HuH-7 (cell line): ENCODE results near the gene KCNJ18.
"Not testable (repeated sequence)": the region's sequence is repeated elsewhere in the genome, so short reads cannot be mapped to it uniquely, and the experiment has no call there.

Source experiments
- DNase-seq: peaks from one replicate; pipeline ENCODE4 v3.0.0; 2011; ENCODE audit warnings: low spot score

Gene KCNJ18

DNA sequence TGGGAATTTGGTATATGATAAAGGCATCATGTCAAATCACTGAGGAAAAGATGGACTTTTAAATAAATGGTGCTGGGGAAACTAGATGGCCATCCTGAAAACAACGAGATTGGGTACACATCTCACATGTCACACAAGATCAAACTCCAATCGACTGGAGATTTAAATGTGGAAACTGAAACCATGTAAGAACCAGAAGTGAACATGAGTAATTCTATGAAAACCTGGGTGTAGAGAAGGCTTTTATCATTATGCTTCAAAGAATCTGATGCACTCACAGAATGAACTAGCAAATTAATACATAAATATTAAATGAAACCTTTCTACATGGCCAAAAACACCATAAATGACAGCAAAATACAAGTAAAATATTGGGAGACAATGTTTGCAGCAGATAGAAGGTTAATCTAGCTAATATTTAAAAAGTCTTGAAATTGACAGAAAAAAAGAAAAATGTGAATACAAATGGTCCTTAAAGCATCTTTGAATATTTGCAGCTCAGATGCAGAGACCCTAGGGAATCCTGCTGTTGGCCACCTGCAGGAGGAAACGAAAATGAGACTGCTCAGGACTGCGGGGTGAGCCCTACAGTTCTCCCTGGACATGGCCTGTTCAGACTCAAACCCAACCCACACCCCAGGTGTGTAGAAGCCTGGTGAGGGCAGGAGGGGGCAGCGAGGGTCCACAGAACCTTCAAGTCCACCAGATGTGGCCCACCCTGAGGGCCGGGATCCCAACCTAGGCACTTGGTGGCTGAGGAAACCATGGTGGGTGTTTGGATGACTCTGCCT, 32.1 kb downstream of the KCNJ18 start:
- not testable (repeated sequence) for DNase-seq

DNA sequence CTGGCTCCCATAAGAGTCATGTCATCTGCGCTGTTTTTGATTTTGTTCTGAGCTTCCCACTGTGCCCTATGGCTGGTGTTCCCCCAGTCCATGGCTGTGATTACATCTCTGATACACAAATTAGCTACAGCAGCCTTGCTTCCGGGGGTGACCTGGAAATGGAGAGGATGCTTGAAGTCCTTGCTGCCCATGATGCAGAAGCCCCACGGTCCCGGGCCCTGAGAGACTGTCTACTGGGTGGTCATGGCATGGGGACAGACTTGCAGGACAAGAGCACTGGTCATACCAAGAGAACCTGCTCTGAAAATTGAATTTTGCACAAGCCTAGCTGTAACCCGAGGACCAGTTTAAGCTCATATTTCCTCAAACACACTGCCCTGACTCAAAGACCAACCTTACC, 38.8 kb downstream of the KCNJ18 start:
- not testable (repeated sequence) for DNase-seq

DNA sequence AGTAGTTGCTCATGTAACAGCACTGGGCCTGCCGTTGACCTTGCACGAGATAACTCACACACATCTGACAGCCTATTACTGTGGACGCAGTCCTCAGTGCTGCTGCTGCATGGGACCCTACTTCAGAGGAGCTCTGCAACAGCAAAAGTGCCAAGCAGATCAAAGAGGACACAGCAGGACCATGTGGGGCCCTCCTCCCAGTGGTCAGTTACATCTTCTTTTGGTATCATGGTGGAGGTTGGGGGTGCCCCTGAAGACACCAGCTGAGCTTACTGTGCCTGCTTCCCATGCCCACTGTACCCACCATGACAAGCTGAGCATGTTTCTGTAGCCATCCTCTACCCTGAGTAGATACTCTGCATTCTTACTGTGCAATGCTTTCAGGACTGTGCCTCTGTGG, 41.6 kb downstream of the KCNJ18 start:
- not testable (repeated sequence) for DNase-seq

DNA sequence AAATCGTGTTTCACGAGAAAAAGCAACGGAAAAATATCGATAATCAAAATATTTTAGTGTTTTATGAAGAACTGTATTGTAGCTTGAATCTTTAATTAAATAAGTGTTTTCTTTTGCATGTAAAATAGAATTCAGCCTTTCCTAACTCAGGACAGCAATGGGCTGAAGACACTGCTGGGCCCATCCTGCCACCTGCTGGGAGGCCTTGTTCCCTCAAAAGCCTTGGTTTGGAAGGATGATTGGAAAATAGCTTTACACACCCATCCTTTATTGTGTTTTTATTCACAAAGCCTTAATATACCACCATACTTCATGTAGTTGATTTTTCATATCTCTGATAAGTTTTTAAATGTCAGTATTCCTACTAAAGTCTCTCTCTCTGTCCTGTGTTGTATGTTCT, 43.5 kb downstream of the KCNJ18 start:
- not testable (repeated sequence) for DNase-seq

DNA sequence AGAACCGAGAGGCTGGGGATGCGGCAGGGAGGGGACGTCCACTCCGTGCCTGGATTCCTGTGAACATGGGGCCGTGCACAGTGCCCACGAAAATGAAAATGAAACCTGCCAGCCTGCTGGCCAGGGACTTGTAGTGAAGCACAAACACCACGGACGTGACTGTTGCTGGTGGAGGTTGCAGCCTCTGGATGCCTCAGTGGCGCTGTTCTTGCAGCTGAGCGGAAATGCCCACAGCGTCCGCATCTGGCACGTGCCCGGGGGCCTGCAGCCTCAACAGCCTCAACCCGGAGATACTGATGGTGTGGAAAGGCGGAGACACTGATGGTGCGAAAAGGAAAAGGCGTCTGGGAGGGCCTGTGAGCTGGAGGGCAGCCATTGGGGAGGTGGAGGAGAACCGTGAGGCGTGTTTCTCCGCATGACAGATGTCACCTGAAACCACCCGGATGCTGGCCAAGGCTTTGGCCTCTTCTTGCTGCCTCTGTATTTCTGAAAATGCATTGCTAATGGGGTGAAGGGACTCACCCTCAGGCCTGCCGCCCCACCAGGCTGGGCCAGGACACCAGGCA, 44.8 kb downstream of the KCNJ18 start:
- DNase-seq, result not testable (repeated sequence)

DNA sequence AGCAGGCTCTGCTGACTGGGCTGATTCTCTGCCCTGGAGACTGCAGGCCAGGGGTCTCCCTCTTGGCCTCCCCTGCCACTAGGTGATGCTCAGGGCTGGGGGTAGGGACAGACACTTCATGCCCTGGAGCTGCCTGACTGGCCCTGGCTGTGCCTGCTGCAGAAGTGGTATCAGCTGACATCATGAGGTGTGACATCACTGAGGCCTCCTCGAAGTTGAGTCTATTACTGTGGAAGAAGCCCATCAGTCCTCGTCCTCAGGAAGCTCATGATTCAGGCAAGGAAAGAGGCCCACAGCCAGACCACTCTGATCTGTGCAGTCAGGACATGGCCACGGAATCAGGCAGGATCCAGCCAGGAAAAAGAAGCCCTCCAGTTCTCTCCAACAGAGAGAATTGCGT, 45.9 kb downstream of the KCNJ18 start:
- not testable (repeated sequence) for DNase-seq

DNA sequence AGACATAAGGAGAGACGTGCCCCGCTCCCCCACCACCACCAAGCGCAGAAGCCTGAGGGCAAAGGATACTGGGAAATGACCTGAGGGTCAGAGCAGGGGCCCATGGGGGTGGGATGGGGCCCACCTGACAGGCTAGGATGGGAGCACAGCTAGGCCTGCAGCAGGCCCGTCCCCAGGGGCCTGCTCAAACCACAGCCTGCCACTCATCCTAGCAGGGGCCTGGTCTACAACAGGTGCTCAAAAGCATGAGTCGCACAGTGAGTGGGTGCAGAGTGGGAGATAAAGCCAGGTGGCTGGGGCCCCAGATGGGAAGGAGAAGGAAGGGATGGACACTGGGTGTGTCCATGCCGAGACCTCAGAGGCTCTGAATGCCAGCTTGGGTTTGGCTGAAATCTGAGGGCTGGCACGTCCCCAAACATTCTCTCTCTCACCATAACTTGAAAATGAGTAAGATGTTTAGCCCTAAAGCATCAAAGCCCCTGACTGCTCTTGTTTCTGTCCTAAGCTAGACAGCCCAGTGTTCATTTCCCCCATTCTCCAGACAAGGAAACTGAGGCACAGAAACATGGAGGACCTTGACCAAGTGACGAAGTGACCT, 46.7 kb downstream of the KCNJ18 start:
- not testable (repeated sequence) for DNase-seq

DNA sequence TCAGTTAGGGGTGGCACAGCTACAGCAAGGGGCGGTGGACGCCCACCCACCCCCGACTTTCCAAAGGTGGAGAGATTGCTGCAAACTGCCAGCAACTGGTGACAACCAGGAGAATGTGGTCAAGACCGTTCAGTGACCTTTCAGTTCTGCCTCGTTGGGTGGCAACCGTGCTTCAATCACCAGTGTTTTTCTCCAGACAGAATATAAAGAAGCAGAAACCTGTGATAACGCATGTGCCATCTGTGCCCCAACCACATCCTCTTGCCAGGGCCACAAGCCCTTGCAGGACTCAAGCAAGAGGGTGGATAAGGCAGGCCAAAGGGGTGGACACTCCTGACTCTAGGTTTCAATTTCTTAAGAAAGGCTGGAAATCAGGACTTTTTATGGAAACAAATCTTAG, 47.2 kb downstream of the KCNJ18 start:
- not testable (repeated sequence) for DNase-seq

DNA sequence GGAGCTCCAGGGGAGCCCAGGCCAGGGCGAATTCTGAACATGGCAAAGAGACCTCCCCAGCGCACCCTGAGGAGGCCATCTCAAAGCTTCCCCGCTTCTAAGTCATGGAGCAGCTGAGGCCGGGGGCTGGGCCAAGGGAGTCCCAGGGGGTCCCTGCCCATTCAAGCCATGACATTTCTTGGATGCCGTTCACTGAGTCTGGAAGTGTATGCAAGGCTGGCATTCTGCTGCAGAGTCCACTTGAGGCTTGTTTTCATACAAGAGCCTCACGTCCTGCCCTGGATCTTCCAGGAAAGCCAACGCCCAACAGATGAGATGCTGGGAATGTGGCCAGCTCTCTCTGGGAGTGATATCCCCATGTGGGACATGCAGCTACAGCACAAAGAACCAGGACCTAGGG, 48.5 kb downstream of the KCNJ18 start:
- not testable (repeated sequence) for DNase-seq

DNA sequence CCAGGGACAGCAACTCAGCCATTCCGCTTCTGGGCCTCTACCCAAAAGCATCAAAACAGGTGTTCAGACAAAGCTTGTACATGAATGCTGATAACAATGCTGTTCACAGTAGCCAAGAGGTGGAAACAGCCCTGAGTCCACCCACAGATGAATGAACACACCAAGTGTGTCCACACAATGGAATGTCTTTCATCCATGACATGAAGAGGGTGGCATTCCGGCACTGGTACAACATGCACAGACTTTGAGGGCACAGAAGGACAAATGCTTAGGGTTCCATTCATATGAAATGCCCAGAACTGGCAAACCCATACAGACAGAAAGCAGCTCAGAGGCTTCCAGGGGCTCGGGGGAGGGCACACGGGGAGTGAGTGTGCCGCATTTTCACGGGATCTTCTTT, 49.2 kb downstream of the KCNJ18 start:
- not testable (repeated sequence) for DNase-seq

DNA sequence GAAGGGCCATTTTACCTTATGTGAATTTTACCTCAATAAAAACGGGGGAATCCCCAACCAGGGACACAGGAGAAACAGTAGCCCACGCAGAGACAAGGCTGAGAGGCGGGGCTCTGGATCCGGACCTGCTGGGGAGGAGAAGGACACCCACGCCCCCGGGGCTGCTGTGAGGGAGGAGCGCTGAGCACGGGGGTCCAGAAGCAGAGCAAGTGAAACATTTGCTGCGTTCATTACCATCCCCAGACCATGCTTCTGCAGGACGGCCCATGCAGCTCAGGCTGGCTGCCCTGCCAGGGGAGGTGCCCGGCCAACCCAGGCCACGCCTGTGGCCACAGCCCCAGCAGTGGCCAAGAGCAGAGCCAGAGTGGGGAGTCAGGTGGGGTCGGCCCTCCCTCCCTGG, 50.0 kb downstream of the KCNJ18 start:
- DNase-seq, result no peak

DNA sequence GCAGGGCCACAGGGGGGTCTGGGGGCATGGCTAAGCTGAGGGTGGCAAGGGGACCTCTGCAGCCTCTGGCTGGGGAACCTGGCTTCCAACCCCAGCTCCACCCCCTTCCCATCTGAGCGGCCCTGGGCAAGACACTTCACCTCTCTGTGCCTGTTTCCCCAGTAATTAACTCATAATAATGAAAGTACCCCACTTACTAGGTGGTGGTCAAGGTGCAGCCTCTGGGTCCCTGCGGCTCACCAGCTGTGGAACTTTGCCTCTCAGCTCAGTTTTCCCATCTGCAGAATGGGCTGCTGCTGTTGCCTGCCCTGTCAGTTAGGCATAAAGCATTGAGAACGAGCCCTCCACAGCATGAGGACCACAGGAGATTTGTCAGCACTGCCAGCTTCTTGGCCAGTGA, 51.8 kb downstream of the KCNJ18 start:
- not testable (repeated sequence) for DNase-seq

DNA sequence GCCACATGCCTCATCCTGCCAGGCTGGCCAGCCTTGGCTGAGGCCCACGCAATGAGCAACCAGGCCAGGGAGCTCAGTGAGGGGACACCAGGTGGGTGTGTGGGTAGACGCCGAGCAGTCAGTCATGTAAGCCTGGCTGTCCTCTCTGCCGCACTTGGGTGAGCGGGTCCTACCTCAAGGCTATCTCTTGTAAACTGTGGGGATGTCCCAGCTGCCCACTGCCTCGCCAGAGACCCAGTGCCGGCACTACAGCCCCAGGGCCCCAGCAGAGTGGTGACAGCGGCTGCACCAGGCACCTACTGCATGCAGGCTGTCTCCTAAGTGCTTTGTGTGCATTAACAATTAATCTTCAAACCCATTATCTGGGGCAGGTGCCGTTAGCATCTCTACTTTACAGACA, 52.3 kb downstream of the KCNJ18 start:
- not testable (repeated sequence) for DNase-seq

DNA sequence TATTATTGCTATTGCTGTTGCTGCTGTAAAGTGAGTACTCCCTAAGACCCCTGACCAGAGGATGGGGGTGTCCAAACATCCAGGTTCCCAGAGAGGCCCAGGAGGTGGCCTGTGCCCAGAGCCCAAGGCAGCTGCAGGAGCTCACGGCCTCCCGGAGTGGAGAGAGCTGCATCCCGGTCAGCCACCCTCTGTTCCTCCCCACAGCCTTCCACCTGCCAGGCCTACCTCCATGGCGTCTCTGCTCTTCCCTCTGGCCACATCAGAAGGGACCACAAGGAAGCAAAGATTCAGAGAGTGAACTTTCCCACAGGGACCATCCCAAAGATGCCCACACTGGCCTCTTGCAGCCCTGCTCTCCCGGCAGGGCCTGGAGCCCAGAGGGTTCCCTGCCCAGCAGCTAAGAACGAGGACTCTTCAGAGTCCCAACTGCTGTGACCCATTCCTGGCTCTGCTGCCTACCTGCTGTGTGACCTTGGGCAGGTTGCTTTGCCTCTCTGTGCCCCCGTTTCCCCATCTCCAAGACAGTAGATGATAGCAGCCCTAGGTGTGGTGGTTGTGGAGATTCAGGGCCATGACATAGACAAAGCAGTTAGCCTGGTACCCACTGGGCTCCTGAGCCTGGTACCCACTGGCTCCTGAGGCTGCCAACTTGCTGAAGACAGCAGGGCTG, 53.2 kb downstream of the KCNJ18 start:
- not testable (repeated sequence) for DNase-seq

DNA sequence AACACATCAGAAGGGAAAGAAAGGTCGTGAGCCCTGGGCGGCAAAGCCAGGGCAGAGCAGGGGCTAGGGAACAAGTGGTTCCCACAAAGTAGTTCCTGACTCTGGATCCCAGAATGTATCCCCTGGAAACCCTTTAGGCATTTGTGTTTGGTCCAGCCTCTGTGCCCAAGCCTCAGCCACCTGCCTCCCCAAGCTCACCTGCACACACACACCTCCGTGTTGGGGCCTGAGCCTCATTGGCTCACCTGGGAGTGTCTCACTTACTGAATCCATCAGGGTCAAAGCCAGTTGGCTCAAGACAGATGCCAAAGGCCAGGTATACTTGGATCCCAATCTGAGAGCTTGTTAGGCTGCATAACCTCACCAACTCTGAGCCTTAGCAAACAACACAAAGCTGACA, 54.1 kb downstream of the KCNJ18 start:
- DNase-seq, result not testable (repeated sequence)

DNA sequence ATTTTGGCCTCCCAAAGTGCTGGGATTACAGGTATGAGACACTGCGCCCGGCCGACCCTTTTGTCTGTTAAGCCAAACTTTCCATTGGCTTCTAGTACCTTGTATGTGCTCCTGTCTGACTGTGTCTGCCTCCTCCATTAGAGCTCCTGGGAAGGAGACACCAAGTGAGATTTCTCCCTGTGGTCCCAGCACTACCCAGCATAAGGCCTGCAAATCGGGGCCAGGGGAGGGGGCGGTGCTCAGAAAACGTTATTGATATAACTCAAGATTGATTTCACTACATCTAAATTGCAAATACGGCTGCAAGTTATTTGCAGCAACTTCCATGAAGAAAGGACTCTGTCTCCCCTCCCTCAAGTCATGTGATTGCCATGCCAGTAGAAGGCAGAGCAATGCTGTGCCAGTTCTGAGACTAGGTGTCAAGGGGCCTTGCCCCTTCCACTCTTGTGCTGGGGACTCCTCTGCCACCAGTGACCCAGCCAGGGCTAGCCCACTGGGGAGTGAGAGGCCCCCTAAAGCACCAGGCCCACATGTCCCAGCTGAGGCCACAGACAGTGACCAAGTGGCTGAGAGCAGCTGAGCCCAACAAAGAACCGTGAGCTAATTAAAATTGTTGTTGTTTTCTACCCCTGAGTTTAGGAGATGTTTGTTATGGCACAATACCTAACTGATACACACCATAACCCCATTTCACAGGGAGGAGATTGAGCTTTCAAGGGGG, 55.0 kb downstream of the KCNJ18 start:
- DNase-seq, result not testable (repeated sequence)

DNA sequence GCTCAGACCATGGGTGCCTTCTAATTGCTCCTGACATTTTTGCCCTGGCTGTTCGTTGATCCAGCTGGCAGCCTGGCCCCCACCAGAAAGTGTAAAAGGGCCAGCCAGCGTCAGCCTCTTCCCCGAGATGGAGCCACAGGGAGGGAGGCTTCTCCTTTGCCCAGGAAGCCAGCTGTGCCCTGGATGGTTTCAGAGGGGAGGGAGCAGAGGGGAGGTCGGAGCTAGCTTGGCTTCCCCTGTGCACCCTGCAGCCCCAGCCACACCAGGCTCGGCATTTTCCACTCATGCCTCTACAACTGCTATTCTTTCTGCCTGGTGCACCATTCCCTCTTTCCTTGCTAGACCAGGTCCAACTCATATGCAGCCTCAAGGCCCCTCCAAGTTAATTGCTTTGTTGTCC, 56.4 kb downstream of the KCNJ18 start:
- DNase-seq, result not testable (repeated sequence)

DNA sequence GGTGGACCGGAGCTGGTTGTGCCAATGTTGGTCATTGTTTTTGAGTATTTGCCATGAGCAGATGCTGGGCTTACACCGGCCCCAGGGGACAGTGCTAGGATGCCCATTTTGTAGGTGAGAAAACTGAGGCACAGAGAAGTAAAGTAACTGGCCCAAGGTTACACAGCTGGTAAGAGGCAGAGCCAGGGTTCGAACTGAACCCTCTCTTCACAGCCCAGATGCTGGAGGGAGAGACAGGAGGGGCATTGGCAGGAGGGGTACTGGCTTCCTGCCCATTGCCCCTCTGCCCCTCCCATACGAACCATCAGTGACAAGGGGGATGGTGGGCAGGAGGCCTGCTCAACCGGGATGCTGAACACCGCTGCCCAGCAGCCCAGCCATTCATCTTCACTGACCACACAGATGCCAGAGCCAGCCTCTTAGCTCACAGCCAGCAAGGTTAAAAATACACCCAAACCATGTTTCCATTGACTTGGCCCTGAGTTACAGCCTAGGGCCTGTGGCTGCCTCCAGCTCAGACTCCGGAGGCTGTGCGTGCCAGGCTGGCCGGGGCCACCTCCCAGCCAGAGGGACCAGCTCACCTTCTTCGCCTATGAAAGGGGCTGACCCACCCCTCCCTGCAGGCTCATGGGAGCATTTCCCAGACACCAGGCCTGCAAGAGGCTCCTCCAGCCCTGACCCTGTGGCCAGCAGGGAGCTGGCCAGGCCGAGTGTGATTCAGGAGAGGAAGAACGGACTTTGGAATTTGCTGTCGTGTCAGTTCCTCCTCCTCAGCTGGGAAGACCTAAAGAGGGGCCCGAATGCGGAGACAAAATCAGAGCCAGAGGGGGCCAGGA, 57.6 kb downstream of the KCNJ18 start:
- not testable (repeated sequence) for DNase-seq

DNA sequence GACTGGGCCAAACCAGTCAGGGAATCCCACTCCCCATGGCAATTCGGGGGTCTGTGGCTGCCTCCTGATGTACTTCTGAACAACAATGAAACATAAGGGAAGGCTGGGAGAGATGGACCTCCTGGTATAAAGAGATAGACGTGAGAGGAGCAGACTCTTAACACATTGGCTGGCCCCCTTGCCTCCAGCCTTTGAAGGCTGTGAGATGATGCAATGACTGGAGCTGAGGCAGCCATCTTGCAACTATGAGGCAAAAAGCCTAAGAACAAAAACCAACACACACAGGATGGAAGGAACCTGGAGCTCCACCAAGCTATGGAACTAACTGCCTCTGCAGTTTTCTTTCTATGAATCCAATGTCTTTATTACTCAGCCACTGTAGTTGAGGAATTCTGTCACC, 58.8 kb downstream of the KCNJ18 start:
- DNase-seq, result not testable (repeated sequence)
